Endothelial cell of umbilical vein (primary cell): ENCODE measurements around the gene ASPHD2.

Experiments
- TF ChIP-seq, protein P1 (sequence below), 2 donors: IDR thresholded peaks; 1 replicate in 1 of 2; 2 replicates in 1 of 2; pipeline ENCODE4 v1.5.1; 2011; ENCODE audit warnings: low read length in 2 of 2, mild to moderate bottlenecking in 2 of 2, moderate library complexity in 2 of 2, control low read depth in 1 of 2, inconsistent platforms in 1 of 2, low read depth in 1 of 2; ENCODE audit not compliant: insufficient read depth in 1 of 2; ENCODE audit errors: extremely low read depth in 1 of 2
- TF ChIP-seq, protein P2 (sequence below): IDR thresholded peaks from 2 replicates; pipeline ENCODE4 v1.6.1; 2011; ENCODE audit not compliant: insufficient read depth, insufficient read length

DNA sequence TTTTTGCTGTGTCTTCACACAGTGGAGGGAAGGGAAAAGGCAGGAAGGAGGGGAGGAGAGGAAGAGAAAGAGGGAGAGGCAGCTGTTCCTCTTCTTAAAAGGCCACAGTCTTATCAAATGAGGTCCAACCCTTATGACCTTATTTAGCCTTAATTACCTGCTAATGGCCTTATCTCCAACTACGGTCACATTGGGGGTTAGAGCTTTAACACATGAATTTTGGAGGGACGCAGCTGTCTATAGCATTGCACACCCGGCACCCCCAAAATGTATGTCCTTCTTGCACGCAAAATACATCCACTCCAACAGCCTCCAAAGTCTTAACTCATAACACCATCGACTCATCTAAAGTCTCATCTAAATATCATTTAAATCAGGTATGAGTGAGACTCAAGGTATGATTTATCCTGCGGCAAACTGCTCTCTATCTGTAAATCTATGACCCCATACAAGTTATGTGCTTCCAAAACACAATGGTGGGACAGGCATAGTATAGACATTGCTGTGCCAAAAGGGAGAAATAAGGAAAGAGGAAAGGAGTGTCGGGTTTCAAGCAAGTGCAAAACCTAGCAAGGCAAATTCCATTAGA, 45.0 kb upstream of the ASPHD2 start:
- TF ChIP-seq, protein P1, sequence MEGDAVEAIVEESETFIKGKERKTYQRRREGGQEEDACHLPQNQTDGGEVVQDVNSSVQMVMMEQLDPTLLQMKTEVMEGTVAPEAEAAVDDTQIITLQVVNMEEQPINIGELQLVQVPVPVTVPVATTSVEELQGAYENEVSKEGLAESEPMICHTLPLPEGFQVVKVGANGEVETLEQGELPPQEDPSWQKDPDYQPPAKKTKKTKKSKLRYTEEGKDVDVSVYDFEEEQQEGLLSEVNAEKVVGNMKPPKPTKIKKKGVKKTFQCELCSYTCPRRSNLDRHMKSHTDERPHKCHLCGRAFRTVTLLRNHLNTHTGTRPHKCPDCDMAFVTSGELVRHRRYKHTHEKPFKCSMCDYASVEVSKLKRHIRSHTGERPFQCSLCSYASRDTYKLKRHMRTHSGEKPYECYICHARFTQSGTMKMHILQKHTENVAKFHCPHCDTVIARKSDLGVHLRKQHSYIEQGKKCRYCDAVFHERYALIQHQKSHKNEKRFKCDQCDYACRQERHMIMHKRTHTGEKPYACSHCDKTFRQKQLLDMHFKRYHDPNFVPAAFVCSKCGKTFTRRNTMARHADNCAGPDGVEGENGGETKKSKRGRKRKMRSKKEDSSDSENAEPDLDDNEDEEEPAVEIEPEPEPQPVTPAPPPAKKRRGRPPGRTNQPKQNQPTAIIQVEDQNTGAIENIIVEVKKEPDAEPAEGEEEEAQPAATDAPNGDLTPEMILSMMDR (IDR thresholded peaks at IDR 0.05; ENCODE audit: extremely low read depth in 1 of 2, insufficient read depth in 1 of 2, low read depth in 1 of 2, low read length in 2 of 2): no peak
- TF ChIP-seq, protein P2, sequence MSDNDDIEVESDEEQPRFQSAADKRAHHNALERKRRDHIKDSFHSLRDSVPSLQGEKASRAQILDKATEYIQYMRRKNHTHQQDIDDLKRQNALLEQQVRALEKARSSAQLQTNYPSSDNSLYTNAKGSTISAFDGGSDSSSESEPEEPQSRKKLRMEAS: no peak
